Measurements from ENCODE around the gene TMED1.

TMED1 gene

DNA sequence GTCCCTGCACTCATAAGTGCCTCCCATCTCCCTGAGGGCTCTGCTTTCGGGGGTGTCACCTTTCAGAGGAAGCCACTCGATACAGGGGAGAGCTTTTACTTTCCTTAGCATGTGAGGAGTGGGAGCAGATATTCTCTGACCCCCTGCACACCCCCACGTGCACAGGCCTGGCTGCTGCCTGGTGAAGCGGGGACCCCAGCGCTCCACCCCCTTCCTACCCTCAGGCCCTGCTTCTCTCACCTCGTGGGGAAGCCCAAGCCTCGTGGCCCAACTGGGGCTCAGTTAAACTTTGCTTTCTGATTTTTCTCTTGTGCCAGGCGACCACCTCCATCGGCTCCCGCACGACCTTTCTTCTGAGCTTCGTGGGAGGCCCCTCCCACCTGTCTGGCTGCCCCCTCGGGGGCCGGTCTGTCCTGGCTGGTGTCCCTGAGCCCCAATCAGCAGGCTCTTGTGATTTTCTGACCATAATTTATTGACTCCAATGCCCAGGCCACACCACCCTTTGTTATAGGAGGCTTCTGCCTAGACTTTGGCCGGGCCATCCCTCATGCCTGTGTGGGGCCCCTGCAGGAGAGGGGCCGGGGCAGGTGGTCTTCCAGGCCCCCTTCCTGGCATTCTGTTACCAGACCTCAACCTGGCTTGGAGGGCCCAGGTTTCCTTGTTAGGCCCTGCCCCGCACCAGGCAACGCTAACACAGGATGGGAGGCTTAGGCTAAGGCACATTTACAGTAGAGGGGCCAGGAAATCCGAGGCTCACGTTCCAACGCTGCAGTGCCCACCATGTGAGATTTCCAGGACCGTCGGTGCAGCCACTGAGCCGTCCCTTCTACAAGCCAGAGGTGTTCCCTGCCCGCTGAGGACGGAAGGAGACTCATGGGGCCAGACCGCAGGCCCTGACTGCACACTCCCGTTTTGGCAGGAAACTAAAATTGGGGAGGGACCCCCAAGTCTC is 3.7 kb downstream of the TMED1 start:
- DNase-seq (ENCODE audit: low spot score) = no peak

DNA sequence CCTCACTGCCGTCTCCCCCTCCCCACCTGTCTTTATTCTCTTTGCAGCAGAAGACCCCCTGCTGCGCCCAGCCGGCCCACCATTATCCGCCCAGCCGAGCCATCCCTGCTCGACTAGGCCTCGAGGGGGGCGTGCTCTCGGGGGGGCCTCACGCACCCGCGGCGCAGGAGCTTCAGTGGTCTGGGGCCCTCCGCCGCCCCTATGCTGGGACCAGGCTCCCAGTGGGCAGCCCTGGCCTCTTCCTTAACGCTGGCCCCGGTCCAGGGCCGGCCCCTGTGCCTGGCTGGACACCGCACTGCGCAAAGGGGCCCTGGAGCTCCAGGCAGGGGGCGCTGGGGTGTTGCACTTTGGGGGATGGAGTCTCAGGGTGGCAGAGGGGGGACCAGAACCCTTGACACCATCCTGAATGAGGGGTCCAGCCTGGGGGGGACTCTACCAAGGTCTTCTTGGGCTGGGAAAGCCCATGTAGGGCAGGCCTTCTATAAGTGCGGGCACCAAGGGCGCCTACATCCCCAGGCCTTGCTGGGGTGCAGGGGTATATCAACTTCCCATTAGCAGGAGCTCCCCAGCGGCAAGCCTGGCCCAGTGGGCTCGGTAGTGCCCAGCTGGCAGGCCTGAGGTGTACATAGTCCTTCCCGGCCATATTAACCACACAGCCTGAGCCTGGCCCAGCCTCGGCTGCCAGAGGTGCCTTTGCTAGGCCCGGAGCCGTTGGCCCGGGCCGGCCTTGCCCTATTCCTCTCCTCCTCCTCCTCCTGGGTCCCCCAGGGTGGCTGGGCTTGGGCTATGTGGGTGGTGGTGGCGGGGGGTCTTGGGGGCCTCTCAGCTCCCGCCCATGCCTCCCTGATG is 4.9 kb downstream of the TMED1 start:
- DNase-seq (ENCODE audit: low spot score) = no peak

DNA sequence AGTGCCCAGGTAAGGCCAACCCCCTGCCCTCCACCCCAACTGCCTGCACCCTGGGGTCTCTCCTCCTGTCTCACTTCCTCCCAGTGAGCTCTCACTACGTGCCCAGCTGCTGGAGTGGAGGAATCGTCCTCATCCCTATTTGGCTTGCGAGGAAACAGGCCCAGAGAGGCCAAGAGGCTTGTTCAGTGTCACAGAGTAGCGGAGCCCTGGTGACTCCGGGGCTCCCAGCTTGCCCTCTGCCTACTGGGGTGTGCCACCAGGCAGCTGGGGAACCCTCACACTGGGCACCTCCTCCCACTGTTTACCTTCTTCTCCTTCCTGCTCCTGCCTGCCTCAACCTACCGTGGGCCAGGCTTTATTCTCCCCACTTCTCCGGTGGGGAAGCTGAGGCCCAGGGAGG is 5.6 kb downstream of the TMED1 start:
- DNase-seq (ENCODE audit: low spot score) = no peak

DNA sequence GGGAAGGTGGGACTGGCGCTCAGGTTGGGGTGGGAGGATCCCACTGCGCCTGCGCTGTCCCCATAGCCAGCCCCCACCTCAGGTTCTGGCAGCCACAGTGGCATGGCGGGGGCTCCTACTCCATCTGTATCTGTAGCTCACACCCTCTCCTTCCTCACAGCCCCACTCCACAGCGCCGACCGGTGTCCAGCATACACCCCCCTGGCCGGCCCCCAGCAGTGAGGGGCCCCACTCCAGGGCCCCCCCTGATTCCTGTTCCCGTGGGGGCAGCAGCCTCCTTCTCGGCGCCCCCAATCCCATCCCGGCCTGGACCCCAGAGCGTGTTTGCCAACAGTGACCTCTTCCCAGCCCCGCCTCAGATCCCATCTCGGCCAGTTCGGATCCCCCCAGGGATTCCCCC is 6.0 kb downstream of the TMED1 start:
- no peak for DNase-seq (ENCODE audit: low spot score)

DNA sequence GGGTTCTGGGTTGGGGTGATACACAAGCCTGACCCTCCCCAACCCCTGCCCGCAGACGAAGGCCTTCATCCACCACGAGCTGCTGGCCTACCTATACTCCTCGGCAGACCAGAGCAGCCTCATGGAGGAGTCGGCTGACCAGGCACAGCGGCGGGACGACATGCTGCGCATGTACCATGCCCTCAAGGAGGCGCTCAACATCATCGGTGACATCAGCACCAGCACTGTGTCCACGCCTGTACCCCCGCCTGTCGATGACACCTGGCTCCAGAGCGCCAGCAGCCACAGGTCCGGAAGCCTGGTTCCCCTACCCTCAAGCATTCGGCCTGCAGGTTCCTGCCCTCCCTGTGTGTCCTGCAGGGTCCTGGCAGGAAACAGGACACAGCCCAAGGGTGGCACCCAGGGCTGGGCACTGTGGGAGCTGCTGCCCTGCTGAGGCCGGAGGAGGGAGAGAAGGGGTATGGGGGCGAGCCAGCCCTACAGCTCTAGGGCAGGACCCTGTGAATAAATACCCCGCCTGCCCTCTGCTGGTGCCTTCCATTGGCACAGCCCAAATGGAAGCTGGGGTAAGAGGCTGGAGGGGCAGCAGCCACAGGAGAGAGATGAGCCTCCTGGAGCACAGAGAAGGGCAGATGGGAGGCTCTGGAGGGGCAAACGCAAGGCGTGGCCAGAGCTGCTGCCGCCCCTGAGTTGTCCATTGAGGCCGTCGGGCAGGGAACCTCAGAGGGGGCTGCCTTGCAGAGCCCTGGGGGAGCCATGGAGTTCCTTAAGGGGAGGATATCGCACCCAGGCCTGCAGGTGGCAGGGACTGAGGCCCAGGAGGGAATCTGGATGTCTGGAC is 6.8 kb downstream of the TMED1 start:
- DNase-seq (ENCODE audit: low spot score) = no peak

DNA sequence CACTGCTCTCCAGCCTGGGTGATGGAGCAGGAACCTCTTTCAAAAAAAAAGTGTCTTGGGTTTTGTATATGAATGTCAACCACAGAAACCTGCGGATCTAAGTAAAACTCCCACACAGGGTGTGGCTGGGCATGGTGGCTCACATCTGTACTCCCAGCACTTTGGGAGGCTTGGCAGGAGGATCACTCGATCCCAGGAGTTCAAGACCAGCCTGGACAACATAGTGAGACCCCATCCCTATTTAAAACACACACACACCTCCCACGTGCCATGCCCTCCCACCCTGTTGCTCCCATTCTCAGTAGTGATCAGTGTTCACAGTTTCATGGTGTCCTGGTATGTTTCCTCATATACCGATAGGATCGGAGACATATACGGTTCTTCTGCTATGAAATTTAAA is 9.2 kb downstream of the TMED1 start:
- no peak for DNase-seq (ENCODE audit: low spot score)

DNA sequence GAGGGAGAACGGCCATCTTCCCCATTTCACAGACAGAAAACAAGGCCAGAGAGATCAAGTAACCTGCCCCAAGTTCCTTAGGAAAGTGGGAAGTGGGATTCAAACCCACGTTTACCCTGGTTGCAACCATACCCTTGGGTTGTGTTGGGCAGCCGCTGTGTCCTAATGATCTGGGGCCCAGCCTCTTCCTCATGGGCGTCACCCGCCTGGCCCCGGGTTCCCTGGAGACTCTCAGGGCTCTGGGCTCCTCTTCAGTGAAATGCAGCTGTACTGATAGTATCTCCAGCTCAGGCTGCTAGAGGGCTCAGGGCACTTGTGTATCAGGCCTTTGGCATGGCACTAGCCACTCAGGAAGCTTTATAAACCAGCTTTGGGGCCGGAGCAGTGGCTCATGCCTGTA is 9.8 kb downstream of the TMED1 start:
- no peak for DNase-seq (ENCODE audit: low spot score)

DNA sequence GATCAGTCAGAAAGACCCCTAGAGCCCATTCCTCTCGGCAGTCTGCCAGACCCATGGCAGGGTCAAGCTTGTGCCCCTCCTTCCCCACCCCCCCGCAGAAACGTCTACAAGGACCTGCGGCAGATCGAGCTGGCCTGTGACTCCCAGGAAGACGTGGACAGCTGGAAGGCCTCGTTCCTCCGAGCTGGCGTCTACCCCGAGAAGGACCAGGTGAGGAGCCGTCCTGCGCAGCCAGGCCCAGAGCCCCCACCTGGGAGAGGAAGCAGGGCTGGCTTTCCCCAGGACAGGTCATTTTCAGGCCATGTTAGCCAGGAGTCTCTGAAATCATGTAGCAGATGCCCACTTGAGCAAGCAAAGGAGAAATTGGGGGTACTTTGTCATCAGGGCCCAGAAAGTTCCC is 12.3 kb downstream of the TMED1 start:
- no peak for DNase-seq (ENCODE audit: low spot score)

DNA sequence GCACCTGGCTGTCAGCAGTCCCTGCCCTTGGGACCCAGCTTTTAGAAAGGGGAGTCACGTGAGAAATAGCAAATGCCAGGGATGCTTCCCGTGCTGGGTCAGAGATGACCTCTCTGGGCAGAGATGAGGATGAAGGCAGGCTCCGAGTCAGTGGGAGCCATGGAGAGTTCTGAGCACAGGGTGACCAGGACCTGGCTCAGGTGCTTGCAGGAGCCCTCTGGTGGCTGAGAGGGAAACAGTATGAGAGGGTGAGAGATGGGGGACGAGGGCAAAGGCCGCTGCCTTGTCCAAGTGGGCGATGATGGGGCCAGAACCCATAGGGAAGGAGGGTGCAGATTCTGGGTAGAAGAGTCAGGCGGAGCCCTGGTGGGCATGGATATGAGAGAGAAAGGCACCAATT is 15.8 kb downstream of the TMED1 start:
- DNase-seq (ENCODE audit: low spot score) = no peak

DNA sequence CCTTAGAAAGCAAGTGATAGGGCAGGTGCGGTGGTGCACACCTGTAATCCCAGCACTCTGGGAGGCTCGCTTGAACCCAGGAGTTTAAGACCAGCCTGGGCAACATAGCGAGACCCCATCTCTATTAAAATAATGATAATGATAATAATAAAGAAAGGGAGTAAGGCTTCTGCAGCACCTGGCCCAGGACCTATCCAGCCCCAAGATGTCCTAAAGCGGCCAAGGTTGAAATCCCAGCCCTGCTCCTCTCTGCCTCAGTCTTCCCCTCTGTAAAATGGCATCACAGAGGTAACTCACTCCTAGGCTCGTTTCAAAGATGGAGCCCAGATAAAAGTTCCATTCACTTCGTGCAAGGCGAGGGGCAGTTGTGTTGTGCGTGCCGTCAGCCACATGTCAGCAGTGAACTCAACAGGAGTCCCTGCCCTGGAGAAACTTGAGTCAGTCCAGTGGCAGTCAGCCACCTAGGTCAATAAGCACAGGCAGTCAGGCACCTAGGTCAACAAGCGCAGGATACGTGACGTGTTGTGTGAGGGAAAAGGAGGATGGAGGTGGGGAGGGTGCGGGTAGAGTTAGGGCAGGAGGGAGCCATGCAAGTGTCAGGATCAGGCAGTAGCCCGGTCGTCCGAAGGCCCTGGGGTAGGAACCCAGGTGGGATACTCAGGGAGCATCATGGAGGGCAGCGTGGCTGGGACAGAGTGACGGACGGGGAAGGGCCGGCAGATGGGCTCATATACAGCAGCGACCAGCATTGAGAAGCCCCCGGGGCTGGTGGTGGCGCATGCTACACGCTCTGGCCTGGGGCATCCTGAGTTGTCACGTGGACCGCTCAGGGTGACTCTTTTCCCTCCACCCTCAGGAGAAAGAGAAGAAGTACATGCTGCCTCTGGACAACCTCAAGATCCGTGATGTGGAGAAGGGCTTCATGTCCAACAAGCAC is 16.6 kb downstream of the TMED1 start:
- DNase-seq (ENCODE audit: low spot score) = no peak

DNA sequence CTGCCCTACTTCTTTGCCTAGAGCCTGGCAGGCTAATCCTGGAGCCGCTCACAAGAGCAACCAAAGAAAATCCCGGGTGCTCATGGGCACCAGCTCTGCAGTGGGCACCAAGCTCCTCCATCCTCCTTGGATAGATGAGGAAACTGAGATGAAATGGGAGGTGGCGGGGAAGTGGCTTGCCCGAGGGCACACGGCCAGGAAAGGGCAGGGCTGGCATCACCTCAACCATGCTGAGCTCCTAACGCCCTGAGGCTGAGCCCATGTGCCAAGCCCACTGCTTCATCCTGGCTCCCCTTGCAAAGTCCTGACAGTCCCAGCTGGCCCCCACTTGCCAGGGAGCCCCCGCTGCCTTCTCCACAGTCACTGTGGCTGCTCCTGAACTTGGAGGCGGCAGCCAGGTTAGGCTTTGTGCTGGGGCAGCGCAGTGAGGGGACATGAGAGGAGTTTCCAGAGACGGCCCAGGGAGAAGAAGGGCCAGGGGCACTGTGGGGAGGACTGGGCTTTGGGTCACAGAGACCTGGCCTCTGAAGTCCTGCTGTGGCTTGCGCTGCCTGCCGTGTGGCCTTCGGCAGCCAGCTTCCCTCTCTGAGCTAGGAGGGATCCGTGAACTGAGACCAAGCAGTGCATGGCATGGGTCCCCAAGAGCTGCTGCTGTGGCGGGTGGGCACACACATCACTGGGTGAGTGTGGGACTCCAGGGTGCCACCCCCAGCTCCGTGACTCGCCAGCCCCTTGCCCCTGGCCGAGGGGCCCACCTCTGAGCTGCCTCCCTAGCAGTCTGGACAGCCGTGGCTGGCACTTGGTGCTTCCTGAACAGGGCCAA is 17.5 kb downstream of the TMED1 start:
- DNase-seq (ENCODE audit: low spot score) = no peak

DNA sequence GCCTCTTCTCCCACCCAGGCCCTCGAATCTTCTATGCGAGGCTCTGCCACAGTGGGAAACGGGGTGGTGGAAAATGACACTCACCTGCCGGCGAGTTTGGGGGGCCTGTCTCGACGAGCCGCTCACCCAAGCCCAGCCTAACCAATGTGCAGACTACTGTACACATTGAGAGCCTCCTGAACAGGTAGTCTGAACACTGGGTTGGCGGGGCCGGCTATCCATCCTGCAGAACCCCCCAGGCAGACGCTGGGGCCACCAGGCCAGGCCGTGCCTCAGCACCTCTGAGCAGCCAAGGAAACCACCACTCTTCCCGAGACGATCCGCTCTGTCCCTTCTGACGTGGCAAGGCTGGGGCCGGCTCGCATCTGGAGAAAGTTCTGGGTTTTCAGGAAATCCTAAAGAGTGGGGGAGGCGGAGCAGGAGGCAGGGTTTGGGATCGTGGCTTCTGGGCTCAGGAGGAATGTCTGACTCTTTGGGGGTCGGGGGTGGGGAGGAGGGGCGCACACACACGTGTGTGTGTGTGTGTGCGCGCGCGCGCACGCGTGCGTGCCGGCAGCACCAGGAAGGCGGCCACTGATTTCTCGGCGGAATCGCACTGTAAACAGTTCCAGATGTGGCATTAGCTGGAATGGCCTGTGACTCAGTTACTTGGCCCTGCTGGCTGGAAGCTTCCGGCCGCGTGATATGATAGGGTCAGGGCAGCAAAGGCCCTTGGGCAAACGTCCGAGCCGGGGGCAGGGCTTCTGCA is 18.5 kb downstream of the TMED1 start:
- peak; percentile 98 for DNase-seq (ENCODE audit: low spot score)

DNA sequence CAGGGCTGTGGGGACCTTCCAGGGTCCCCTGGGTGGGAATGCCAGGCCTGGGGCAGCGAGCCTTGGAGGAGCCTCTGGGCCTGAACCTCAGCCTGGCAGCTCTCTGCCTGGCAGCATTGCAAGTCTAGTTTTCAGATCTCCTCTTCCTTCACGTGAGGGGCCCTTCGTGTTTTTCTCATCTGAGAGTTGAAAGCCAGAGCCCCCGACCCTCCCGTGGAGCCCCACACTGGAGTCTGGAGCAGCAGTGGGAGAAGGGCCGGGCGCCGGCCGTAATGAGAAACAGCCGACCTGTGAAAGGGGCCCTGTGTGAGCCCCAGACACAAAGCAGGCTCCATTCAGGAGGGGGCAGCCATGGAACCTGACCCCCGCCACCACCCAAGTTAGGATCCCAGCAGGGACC is 19.3 kb downstream of the TMED1 start:
- no peak for DNase-seq (ENCODE audit: low spot score)

DNA sequence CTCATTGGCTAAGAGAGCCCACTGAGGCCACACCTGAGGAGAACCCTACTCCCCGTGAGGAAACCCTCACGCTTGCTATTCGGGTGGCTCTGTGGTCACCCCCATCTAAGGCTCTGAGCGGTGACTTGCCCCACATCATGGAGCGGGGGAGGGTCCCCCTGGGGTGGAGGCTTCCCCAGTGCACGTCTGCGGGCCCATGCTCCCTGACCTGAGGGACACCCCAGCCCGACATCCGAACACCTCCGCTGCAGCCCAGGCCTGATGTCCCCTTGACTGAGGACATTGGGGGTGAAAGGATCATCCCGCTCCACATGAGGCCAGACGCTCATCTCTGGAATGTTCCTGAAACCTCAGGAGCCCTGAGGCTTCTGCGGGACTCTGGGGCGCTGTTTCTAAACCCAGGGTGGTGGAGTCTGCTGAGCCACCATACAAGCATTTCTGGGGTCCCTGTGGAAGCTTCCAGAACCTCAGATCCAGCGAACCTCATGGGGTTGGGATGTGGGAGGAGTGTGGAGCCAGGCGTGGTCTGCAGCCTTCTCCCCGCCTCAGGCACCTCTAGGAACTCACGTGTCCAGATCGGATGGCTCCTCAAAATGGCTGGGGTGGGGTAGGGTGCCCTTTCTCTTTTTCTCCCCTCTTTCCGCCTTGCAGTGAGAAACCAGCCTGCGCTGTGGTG is 19.9 kb downstream of the TMED1 start:
- DNase-seq (ENCODE audit: low spot score) = no peak

DNA sequence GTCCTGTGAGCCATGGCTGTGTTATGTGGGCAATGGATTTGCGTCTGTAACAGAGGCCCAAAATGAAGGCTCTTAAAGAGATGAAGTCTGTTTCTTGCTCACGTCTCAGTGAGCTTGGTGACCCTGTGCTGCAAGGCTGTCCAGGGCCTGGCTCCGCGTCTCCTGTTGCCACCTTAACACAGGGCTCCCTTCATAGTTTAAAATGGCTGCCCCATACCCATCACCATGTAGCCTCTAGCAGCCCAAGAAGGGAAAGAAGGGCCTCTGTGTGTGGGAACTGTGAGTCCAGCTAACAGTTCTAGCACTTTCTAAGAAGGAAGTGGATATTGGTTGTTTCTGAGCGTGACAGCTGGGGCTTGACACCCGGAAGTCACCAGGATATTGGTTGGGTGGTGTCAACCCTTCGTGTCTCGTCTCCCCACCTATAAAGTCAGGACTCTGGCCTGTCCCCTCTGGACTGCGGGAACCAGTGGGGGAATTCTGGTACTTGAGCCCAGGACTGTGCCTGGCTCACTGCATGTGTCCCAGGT is 20.9 kb downstream of the TMED1 start:
- DNase-seq (ENCODE audit: low spot score) = no peak

DNA sequence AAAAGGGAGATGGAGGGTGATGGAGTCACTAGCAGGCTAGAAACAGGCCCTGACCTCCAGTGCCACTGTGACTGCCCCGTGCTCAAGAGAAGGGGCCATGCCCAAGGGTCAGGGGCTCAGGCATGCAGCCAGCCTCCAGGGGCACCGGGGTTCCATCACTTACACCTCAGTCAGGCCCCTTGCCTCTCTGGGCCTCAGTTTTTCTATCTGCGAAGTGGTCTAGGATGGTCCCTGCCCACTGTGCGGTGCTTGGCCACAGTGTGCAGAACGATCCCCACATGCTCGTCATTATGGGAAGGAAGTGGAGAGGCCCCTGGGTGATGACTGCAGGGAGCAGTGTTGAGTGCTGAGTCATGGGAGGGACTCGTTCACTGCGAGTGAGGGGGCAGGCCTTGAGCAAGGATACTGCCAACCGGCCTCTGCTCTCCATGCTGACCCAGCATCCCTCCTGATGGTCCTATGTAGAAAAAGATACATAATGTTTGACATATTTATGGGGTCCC is 23.1 kb downstream of the TMED1 start:
- peak; percentile 96 for DNase-seq (ENCODE audit: low spot score)

DNA sequence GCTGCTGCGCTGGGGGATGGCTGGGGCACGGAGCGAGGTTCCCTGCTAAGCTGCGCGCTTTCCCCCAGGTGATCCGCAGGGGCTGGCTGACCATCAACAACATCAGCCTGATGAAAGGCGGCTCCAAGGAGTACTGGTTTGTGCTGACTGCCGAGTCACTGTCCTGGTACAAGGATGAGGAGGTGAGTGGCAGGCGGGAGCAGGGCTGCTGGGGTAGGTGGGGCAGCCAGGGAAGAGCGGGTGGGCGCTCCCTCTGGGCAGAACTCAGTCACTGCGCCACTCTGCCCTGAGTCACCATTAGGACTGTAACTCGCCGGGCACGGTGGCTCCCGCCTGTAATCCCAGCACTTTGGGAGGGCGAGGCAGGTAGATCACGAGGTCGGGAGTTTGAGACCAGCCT is 23.8 kb downstream of the TMED1 start:
- DNase-seq (ENCODE audit: low spot score) = no peak

DNA sequence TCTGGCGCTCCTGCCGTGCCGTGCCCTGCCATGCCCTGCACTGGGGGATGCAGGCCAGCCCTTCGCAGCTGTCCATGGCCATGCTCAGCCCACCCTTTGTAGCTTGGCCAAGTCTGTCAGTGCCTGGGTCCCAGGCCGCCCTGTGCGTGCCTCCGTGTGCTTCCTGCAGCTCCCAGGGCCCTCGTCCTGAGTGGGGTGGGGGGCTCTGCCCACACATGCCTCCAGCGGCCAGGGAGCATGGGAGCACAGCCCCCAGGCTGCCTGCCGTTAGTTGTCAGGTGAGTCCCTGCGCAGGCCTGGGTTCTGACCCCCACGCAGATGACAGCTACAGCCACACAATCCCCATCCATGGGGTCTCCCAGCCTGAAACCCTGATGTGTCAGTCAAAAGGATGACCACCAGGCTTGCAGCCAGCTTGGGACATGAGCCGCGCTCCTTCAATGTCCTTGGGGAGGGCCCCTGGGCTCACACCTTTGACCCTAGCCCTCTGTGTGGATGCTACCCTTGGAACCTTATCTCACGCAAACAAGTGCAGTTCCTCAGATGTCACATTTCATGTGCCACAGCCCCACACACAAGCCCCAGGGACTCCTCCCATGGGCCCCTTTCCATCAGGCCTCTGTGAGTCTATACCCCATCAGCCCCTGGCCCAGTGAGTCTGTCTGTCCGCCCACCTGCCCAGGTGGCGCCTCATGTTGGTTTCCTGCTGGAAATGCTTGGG is 24.5 kb downstream of the TMED1 start:
- no peak for DNase-seq (ENCODE audit: low spot score)

Data from hepatic stellate cell (primary cell).